ES-I3 (cell line): Measurements from ENCODE around the gene CHCHD3.

ENCODE experiments used
- H3K36me3 ChIP-seq: 2 replicates; pipeline ENCODE4 v1.6.1; 2013; ENCODE audit warnings: mild to moderate bottlenecking, low read length, control low read depth, moderate library complexity; ENCODE audit not compliant: insufficient read depth
- H3K4me1 ChIP-seq: 2 replicates; pipeline ENCODE4 v1.6.1; 2013; ENCODE audit warnings: mild to moderate bottlenecking, control low read depth, low read length; ENCODE audit not compliant: insufficient read depth
- H3K9ac ChIP-seq: 2 replicates; pipeline ENCODE4 v1.6.1; 2013; ENCODE audit warnings: low read depth, mild to moderate bottlenecking, low read length, moderate library complexity
- H3K9me3 ChIP-seq: 2 replicates; pipeline ENCODE4 v1.6.1; 2013; ENCODE audit warnings: mild to moderate bottlenecking, low read length, moderate library complexity; ENCODE audit not compliant: control insufficient read depth, insufficient read depth

The CHCHD3 gene

DNA sequence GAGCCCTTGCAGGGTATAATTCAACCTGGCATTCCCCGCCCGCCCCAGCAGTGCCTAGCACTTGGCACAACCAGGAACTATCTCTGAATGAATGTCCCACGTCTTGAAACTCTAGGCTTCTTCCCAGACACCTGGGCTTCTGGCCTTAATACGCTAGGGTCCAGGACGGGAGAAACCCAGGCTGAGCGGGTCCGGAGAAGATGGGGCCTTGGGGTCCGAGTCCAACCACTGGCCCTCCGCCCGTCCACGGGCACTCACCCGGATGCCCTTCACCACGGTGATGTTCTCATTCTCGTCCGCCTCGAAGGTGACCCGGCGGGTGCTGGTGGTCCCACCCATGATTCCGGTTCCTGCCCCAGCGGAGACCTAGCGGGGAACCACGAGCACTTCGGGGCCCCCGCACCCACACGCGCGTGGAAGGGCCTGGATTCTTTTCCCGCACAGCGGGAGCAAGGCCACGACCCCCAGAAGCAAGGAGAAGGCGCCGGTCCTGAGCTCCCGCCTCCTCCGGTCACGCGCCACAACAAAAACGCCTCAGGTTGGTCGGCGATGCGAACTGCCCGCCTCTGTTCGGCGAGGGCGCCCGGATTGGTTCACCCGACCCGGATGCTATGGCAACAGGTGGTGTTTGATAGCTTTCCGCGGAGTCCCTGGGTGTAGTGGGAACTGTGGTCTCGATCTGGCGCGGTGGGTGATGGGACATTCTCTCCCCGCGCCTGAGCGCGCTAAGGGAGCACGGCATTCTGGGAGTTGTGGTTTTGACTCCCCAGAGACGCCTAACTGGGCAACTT lies at the start of gene CHCHD3:
Gene CHCHD3 (minus strand): TSS at position 492 of the 791 bp plus-strand sequence. CDS start 153 bp downstream, at position 339.
- Histone ChIP-seq H3K4me1 (peaks cover 15% of the 10 kb centered on the region; the same call in 1 of the 2 replicates), H3K9ac (peak within 1 kb of the TSS; percentile 89), H3K9me3 (no peaks in the 10 kb centered on the region), H3K36me3 (no peaks in the 10 kb centered on the region)

DNA sequence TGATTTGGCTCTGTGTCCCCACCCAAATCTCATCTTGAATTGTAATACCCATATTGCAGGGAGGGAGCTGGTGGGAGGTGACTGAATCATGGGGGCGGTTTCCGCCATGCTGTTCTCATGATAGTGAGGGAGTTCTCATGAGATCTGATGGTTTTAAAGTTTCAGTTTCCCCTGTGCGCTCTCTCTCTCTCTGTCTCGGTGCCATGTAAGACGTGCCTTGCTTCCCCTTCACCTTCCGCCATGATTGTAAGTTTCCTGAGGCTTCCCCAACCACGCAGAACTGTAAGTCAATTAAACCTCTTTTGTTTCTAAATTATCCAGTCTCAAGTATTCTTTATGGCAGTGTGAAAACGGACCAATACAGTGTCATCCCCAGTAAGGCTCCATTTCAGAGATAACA lies 48.3 kb upstream of the CHCHD3 start:
- Histone ChIP-seq H3K9ac (no peak overlapping the region), H3K36me3 (no peaks in the 10 kb centered on the region), H3K9me3 (no peaks in the 10 kb centered on the region), H3K4me1 (no peaks in the 10 kb centered on the region)

DNA sequence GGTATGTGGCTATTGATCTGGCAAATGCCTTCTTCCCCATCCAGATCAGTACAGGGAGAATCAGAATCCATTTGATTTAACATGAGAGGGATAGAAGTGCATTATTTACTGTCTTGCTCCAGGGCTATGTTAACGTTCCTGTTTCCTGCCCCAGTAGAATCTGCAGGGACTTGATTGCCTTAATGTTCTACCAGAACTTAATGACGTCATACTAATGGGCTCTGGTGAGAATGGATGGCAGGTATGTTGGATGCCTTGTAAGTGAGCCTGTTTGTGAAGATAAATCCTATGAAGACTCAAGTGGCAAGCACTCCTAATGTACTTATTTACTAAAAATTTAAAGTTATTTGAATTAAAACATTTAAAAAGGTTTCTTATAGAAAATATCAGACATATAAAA lies 44.5 kb upstream of the CHCHD3 start:
- no peaks in the 10 kb centered on the region for H3K9me3 ChIP-seq
- no peaks in the 10 kb centered on the region for H3K4me1 ChIP-seq
- H3K36me3 ChIP-seq: no peaks in the 10 kb centered on the region
- no peak overlapping the region for H3K9ac ChIP-seq

- H3K9ac ChIP-seq: no peak overlapping the region
- H3K36me3 ChIP-seq: no peaks in the 10 kb centered on the region
- H3K4me1 ChIP-seq: no peaks in the 10 kb centered on the region
- H3K9me3 ChIP-seq: no peaks in the 10 kb centered on the region
Measured at GRCh38 chr7:133124974-133125373, 43.1 kb upstream of the CHCHD3 start.

GRCh38 chr7:133121175-133121844 lies 39.4 kb upstream of the CHCHD3 start:
- Histone ChIP-seq H3K4me1 (no peaks in the 10 kb centered on the region), H3K9ac (no peak overlapping the region), H3K36me3 (no peaks in the 10 kb centered on the region), H3K9me3 (no peaks in the 10 kb centered on the region)

DNA sequence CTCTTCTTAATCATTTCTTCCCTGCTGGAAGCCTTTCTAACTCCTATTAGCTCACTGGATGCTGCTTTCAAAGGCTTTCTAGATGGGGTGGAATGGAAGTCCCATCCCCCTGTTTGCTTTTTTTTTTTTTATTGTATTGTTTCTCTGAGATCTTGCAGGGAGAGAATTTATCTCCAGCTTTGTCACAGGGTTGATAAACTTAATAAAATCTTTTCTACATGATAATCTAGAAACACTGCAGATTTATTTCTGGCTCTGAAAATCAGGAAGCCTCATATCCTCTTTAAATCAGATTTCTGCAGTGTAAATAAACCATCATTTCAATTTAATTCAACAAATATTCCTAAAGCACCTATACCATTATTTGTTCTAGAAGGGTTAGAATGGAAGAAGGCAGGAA lies 37.2 kb upstream of the CHCHD3 start:
- Histone ChIP-seq H3K36me3 (no peaks in the 10 kb centered on the region), H3K9ac (no peak overlapping the region), H3K9me3 (no peaks in the 10 kb centered on the region), H3K4me1 (no peaks in the 10 kb centered on the region)

GRCh38 chr7:133118261-133118660 lies 36.4 kb upstream of the CHCHD3 start:
- H3K4me1 ChIP-seq: no peaks in the 10 kb centered on the region
- no peaks in the 10 kb centered on the region for H3K36me3 ChIP-seq
- H3K9me3 ChIP-seq: no peaks in the 10 kb centered on the region
- no peak overlapping the region for H3K9ac ChIP-seq

GRCh38 chr7:133117452-133117851 lies 35.6 kb upstream of the CHCHD3 start:
- Histone ChIP-seq H3K9ac (no peak overlapping the region), H3K4me1 (no peaks in the 10 kb centered on the region), H3K9me3 (no peaks in the 10 kb centered on the region), H3K36me3 (no peaks in the 10 kb centered on the region)

- H3K4me1 ChIP-seq: no peaks in the 10 kb centered on the region
- H3K9ac ChIP-seq: no peak overlapping the region
- H3K9me3 ChIP-seq: no peaks in the 10 kb centered on the region; the same call in 1 of the 2 replicates
- no peaks in the 10 kb centered on the region for H3K36me3 ChIP-seq
Measured at GRCh38 chr7:133115596-133115995, 33.7 kb upstream of the CHCHD3 start.

DNA sequence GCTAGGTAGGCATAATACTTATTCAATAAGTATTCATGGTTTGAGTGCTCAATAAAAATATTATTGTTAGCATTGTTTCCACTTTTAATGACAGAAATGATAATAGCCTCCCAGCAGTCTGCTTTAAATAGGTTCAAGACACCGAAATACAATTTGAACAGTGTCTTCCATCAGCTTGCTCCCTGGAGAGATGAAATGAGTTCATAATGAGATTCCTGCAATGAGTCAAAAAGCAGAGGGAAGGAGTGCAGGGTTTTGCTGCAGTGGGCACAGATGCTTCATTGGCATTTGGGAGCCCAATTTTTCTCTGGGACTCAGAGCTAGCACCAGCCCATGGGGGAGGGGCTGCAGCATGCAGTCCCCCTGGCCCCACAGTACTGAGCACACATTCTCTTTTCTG lies 32.6 kb upstream of the CHCHD3 start:
- H3K4me1 ChIP-seq: no peaks in the 10 kb centered on the region
- no peak overlapping the region for H3K9ac ChIP-seq
- H3K9me3 ChIP-seq: no peaks in the 10 kb centered on the region; the same call in 1 of the 2 replicates
- H3K36me3 ChIP-seq: no peaks in the 10 kb centered on the region

DNA sequence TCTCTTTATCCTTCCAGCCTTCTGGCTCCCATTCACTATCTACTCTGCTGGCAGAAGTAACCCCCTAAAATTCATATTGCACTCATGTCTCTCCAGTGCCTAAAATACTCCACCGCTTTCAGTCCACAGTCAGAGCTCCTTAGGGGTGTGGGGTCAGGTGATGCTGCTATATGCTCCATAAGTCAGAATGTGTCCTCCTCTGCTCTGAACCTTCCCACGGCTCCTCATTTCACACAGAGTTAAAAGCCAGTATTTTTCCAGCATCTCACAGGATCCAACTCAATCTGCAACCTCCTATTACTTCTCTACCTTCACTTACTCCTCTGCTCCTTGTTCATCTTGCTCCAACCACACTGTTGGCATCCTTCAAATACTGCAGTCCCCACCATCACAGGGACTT lies 31.1 kb upstream of the CHCHD3 start:
- Histone ChIP-seq H3K36me3 (no peaks in the 10 kb centered on the region), H3K4me1 (no peaks in the 10 kb centered on the region), H3K9ac (no peak overlapping the region), H3K9me3 (no peaks in the 10 kb centered on the region; the same call in 1 of the 2 replicates)

- H3K9ac ChIP-seq: no peak overlapping the region
- no peaks in the 10 kb centered on the region for H3K36me3 ChIP-seq
- H3K9me3 ChIP-seq: no peaks in the 10 kb centered on the region; the same call in 1 of the 2 replicates
- H3K4me1 ChIP-seq: no peaks in the 10 kb centered on the region
Measured at GRCh38 chr7:133112335-133112734, 30.4 kb upstream of the CHCHD3 start.

- no peak overlapping the region for H3K9ac ChIP-seq
- H3K36me3 ChIP-seq: no peaks in the 10 kb centered on the region
- H3K4me1 ChIP-seq: no peaks in the 10 kb centered on the region
- no peaks in the 10 kb centered on the region; the same call in 1 of the 2 replicates for H3K9me3 ChIP-seq
Measured at GRCh38 chr7:133110312-133110711, 28.4 kb upstream of the CHCHD3 start.

- H3K4me1 ChIP-seq: no peaks in the 10 kb centered on the region
- H3K9me3 ChIP-seq: no peaks in the 10 kb centered on the region; the same call in 1 of the 2 replicates
- H3K36me3 ChIP-seq: no peaks in the 10 kb centered on the region
- H3K9ac ChIP-seq: no peak overlapping the region
Measured at GRCh38 chr7:133109816-133110215, 27.9 kb upstream of the CHCHD3 start.

DNA sequence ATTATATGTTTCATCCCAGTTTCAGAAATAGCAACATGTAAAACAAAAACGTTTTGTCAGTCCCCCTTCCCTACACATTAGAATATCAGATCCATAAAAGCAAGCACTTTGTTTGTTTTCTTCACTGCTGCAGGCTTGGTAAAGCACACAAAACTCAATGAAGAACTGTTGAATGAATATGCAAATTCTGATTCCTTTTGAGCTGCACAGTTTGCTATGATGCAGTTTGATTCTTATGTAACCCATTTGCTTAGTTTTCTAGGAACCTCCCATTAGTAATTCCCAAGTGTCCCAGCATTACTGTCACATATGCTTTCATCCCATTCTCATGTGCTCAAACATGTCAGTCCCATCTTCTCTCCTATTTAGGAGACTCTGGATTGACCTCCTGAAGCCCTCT lies 26.1 kb upstream of the CHCHD3 start:
- H3K9me3 ChIP-seq: no peaks in the 10 kb centered on the region; the same call in 1 of the 2 replicates
- H3K4me1 ChIP-seq: no peaks in the 10 kb centered on the region
- H3K9ac ChIP-seq: no peak overlapping the region
- H3K36me3 ChIP-seq: no peaks in the 10 kb centered on the region
